ENCODE measurements around the gene WBP2NL. TPM values are rescaled to one million over a fixed set of nuclear protein-coding genes. Genes with fewer than 3 reads are reported as not detected.

WBP2NL gene
- total and polyA plus RNA-seq, 2 of the 8 experiments (the other 6 are each of a cell fraction or from before 2014, with no cell fraction given): not detected

DNA sequence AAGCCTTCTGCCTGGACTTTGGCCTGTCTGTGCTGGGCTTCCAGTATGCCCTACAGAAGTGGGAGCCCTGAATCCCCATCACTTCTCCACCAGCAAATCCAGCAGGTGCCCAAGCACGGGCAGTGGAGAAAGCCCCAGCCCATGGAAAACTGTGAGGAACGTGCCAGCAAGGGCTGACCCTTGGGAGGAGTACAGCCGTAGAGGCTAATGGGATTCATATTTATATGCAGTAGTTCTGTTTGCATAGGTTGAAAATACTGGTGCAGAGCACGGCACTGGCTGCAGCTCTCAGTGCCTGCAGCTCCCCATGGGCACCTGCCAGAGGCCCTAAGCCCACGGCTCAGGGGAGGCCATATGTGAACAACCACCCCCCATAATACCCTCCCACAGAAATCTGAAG is 61.9 kb downstream of the WBP2NL start:
- H4K20me1 ChIP-seq (replicated peaks in 1 of 2; ENCODE audit: control insufficient read depth in 1 of 2, insufficient read depth in 2 of 2, low read length in 2 of 2): peaks cover 0 to 3% of the 10 kb centered on the region in 2 experiments
- no peak overlapping the region for H3K4me2 ChIP-seq (ENCODE audit: insufficient read depth in 1 of 2, low read depth in 2 of 2, low read length in 2 of 2)
- no peak overlapping the region for H2BK15ac ChIP-seq (ENCODE audit: low read length)
- H3K27ac ChIP-seq (ENCODE audit: low read depth, low read length): no peak overlapping the region
- H2AK5ac ChIP-seq (ENCODE audit: low read depth, low read length): no peak overlapping the region
- H3K36me3 ChIP-seq (ENCODE audit: control insufficient read depth in 2 of 4, insufficient read depth in 4 of 4, low read length in 3 of 4): peaks cover 0 to 10% (median 6%) of the 10 kb centered on the region in 4 experiments; a peak in 4 of 8 replicates
- H2BK20ac ChIP-seq (ENCODE audit: low read length): no peak overlapping the region
- H3K4ac ChIP-seq (replicated peaks; ENCODE audit: insufficient read length, low read depth, low read length): no peak overlapping the region
- H3K23ac ChIP-seq (ENCODE audit: insufficient read length): no peak overlapping the region
- peaks cover 7 to 8% of the 10 kb centered on the region in 2 experiments; a peak in 2 of 4 replicates for H3K9me3 ChIP-seq (ENCODE audit: insufficient read depth in 2 of 2, low read depth in 1 of 2, low read length in 1 of 2)
- DNase-seq (ENCODE audit: low read depth in 1 of 2, low spot score in 2 of 2) (peak in 1 of 2 experiments; percentile 14), FAIRE-seq (no peak)
- no peak overlapping the region for H2BK5ac ChIP-seq (ENCODE audit: low read depth, low read length)
- H3K27me3 ChIP-seq (replicated peaks in 1 of 4; ENCODE audit: control insufficient read depth in 3 of 4, extremely low read depth in 1 of 4, insufficient read depth in 3 of 4, low read length in 3 of 4): no peaks in the 10 kb centered on the region
- H3K18ac ChIP-seq (ENCODE audit: extremely low read depth, low read length): no peak overlapping the region
- H2BK12ac ChIP-seq (ENCODE audit: low read depth, low read length): no peak overlapping the region
- no peak overlapping the region for H2AFZ ChIP-seq (ENCODE audit: low read length)
- POLR2A ChIA-PET (ENCODE audit: partially characterized antibody): interaction anchor here (1.4 to 1.5 kb wide), 2 partner anchors 9 to 16 kb away, joined by 3 to 5 read pairs; no protein-coding TSS in a partner anchor
- H3K4me1 ChIP-seq (replicated peaks in 1 of 4; ENCODE audit: control insufficient read depth in 3 of 4, insufficient read depth in 4 of 4, low read length in 3 of 4): peaks cover 0 to 8% (median 4%) of the 10 kb centered on the region in 4 experiments; a peak in 4 of 7 replicates
- H3K9ac ChIP-seq (replicated peaks in 1 of 4; ENCODE audit: extremely low read depth in 1 of 4, low read depth in 3 of 4, low read length in 3 of 4): no peak overlapping the region
- no peak overlapping the region for H2BK120ac ChIP-seq (replicated peaks; ENCODE audit: low read depth, low read length)
- no peak overlapping the region for H4K8ac ChIP-seq (ENCODE audit: extremely low read depth, insufficient read depth, low read length)
- H3K4me3 ChIP-seq (ENCODE audit: extremely low read depth in 1 of 4, insufficient read depth in 2 of 4, low read depth in 3 of 4, low read length in 4 of 4): no peak overlapping the region
- H3K79me2 ChIP-seq (ENCODE audit: control insufficient read depth in 1 of 2, insufficient read depth in 2 of 2, low read length in 2 of 2): no peaks in the 10 kb centered on the region
- CTCF ChIA-PET (ENCODE audit: partially characterized antibody): interaction anchor here (1.0 to 1.4 kb wide), 2 partner anchors 52 to 95 kb away, joined by 3 to 4 read pairs; no protein-coding TSS in a partner anchor
- H4K91ac ChIP-seq (replicated peaks; ENCODE audit: insufficient read length, low read length): no peak overlapping the region
- no peak overlapping the region for H3K14ac ChIP-seq (ENCODE audit: insufficient read length)
- no peaks in the 10 kb centered on the region for H3K23me2 ChIP-seq (ENCODE audit: low read depth, low read length)
- whole genome bisulfite sequencing, 2 experiments (ENCODE audit: extremely low coverage in 1 of 2, insufficient coverage in 1 of 2, insufficient read length in 1 of 2, insufficient replicate concordance in 2 of 2, low coverage in 1 of 2, low lambda C conversion rate in 2 of 2, missing lambda C conversion rate in 1 of 2): 94% methylated on average over 5 of the region's 5 CpGs; no CpG with 5 or more reads in 1 of the 2 experiments
- no peak overlapping the region for H3K56ac ChIP-seq (replicated peaks; ENCODE audit: insufficient read length, low read depth, low read length)
- no peaks in the 10 kb centered on the region for H3K79me1 ChIP-seq (ENCODE audit: low read depth, low read length)
- H4K5ac ChIP-seq (ENCODE audit: insufficient read length, low read depth, low read length): no peak overlapping the region

Data from H1 (cell line).